Central memory CD8-positive, alpha-beta T cell (primary cell): ENCODE results near the gene LRRC26.

Source experiments
- ATAC-seq: fragments of 150-1000 bp; cut with Tn5 transposase; replicated peaks from 2 replicates; pipeline ENCODE4 v1.10.0; 2022; ENCODE audit warnings: mild to moderate bottlenecking, moderate FRiP score, moderate number of reproducible peaks; ENCODE audit not compliant: poor library complexity, severe bottlenecking; ENCODE audit errors: extremely low read depth
- DNase-seq, 2 donors: peaks; one replicate each; pipeline ENCODE4 v3.0.0; 2021; ENCODE audit warnings: low spot score in 2 of 2
- H3K27ac Mint-ChIP-seq: one replicate; pipeline ENCODE4 v1.8.0; 2022; ENCODE audit warnings: low read depth, mild to moderate bottlenecking, moderate library complexity, mixed read lengths
- H3K27me3 Mint-ChIP-seq: one replicate; pipeline ENCODE4 v1.8.0; 2022; ENCODE audit warnings: mixed read lengths
- H3K36me3 Mint-ChIP-seq: one replicate; pipeline ENCODE4 v1.8.0; 2022; ENCODE audit warnings: mild to moderate bottlenecking, moderate library complexity, mixed read lengths; ENCODE audit not compliant: insufficient read depth
- H3K4me1 Mint-ChIP-seq: one replicate; pipeline ENCODE4 v1.8.0; 2022; ENCODE audit warnings: mixed read lengths
- H3K4me3 Mint-ChIP-seq: one replicate; pipeline ENCODE4 v1.8.0; 2022; ENCODE audit warnings: mild to moderate bottlenecking, moderate library complexity, mixed read lengths
- H3K9me3 Mint-ChIP-seq: one replicate; pipeline ENCODE4 v1.8.0; 2022; ENCODE audit warnings: mixed read lengths

Gene LRRC26

DNA sequence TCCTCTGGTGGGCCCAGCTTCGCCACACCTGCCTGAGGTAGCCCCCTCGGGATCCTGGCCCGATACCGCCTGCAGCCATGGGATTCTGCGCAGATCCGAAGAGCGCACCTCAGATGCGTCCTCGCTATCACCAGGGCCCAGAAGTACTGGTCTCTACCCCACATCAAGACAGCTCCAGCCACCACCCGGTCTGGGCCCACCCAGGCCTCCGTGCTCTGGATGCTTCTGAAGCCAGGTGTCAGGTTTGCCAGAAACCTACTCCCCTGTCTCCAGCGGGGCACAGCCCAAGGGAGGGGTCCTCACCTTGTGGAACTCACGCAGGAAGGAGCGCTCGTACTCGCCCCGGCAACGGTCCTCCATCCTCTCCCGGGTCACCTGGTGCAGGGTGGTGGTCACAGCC, 16.1 kb upstream of the LRRC26 start:
- peaks cover 27% of the 10 kb centered on the region for H3K4me1 Mint-ChIP-seq
- H3K9me3 Mint-ChIP-seq = no peaks in the 10 kb centered on the region
- peaks cover 24% of the 10 kb centered on the region for H3K36me3 Mint-ChIP-seq
- no peak overlapping the region for H3K27ac Mint-ChIP-seq
- no peaks in the 10 kb centered on the region for H3K27me3 Mint-ChIP-seq
- DNase-seq = no peak
- ATAC-seq = no peak
- H3K4me3 Mint-ChIP-seq = no peak overlapping the region

DNA sequence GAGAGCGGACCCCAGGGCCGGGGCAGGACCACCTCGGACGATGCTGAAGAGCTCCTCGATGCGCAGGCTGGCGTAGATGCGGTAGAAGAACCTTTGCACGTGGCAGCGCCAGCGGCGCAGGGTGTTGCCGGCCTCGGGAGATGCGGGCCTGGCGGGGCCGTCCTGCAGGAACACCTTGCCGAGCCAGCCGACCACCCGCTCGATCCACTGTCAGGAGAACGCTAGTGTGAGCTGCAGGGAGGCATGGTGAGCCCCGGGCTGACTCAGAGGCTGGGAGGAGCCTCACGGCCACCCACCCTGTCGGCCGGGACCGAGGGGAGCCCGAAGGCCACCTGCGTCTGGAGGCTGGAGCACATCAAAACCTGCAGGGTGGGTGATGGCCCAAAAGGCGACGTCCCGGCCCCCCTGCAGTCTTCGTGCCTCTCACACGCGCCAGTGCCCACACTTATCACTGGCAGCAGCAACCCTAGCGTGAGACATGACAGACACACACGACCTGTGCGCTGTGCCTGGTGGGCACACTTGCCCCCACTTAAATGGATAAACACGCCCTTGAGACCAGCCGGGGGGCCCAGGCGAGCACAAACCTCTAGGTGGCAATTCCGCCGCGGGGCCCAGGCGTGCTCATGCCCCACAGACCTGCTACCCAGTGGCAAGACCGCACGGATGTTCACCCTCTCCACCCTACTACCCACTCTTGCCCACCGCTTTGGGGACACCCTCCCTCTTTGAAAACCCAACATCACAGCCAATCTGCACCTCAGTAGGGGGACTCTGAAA, 15.2 kb upstream of the LRRC26 start:
- Mint-ChIP-seq H3K9me3 (no peaks in the 10 kb centered on the region), H3K27me3 (no peaks in the 10 kb centered on the region), H3K4me1 (peaks cover 27% of the 10 kb centered on the region), H3K27ac (no peak overlapping the region), H3K4me3 (peak overlapping the region; percentile 13), H3K36me3 (peaks cover 25% of the 10 kb centered on the region)
- ATAC-seq = no peak
- DNase-seq = no peak

DNA sequence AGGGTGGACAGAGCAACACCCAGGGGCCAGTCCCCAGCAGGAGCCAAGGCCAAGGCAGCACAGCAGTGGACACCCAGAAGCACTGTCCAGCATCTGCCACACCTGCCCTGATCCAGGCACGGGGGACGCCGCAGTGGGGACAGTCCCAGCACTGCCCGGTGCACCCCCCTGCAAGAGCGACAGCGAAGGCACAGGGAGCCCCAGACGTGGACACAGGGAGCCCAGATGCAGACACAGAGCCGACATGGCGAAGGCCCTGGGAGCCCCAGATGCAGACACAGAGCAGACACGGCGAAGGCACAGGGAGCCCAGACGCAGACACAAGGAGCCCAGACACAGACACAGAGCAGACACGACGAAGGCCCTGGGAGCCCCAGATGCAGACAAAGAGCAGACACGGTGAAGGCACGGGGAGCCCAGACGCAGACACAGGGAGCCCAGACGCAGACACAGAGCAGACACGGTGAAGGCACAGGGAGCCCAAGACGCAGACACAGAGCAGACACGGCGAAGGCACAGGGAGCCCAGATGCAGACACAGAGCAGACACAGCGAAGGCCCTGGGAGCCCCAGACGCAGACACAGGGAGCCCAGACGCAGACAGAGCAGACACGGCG, 14.2 kb upstream of the LRRC26 start:
- Mint-ChIP-seq H3K27ac (peak overlapping the region; percentile 44), H3K4me3 (peak overlapping the region; percentile 13), H3K27me3 (no peaks in the 10 kb centered on the region), H3K4me1 (peaks cover 22% of the 10 kb centered on the region), H3K9me3 (no peaks in the 10 kb centered on the region), H3K36me3 (peaks cover 26% of the 10 kb centered on the region)
- DNase-seq (no peak), ATAC-seq (no peak)

DNA sequence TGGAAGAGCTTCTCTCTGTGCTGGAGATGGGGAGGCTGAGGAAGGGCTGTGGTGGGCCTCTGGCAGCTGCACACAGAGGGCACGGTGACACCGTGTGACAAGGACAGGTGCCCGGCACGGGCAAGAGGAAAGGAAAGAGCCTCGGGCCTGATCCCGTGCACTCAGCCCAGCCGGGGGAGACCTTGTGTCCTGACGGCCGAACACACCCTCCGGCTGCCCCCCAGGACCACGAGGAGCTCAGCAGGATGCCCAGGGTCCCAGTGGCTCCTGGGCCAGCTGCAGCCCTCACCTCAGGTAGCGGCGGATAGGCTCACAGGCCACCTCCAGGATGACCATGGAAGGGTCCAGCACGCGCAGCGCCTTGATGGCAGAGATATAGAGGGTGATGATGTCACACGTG, 13.0 kb upstream of the LRRC26 start:
- DNase-seq = no peak
- H3K27ac Mint-ChIP-seq = no peak overlapping the region
- no peaks in the 10 kb centered on the region for H3K9me3 Mint-ChIP-seq
- H3K4me3 Mint-ChIP-seq = no peak overlapping the region
- peaks cover 22% of the 10 kb centered on the region for H3K36me3 Mint-ChIP-seq
- H3K4me1 Mint-ChIP-seq = peaks cover 18% of the 10 kb centered on the region
- ATAC-seq = no peak
- no peaks in the 10 kb centered on the region for H3K27me3 Mint-ChIP-seq

DNA sequence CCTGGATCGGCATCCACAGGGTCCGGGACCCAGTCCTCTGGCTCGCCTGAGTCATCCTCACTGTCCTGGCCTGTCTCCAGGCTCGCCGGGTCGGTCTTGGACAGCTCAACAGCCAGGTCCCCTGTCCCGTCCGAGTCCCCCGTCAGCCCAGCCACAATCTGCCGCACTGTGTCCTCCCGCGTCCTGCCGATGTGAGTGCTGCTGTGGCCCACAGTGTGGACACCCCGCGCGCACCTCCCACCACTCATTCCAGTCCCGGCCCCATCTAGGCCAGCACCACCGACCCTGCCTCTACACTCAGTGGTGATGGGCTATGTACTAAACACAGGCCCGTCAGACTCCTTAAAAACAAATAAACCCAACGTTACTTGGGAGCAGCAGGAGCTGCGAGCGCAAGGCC, 11.8 kb upstream of the LRRC26 start:
- no peaks in the 10 kb centered on the region for H3K9me3 Mint-ChIP-seq
- ATAC-seq (no peak), DNase-seq (no peak)
- H3K27me3 Mint-ChIP-seq = no peaks in the 10 kb centered on the region
- H3K36me3 Mint-ChIP-seq = peaks cover 25% of the 10 kb centered on the region
- H3K4me1 Mint-ChIP-seq = peaks cover 10% of the 10 kb centered on the region
- H3K27ac Mint-ChIP-seq = peak overlapping the region; percentile 38
- H3K4me3 Mint-ChIP-seq = no peak overlapping the region

DNA sequence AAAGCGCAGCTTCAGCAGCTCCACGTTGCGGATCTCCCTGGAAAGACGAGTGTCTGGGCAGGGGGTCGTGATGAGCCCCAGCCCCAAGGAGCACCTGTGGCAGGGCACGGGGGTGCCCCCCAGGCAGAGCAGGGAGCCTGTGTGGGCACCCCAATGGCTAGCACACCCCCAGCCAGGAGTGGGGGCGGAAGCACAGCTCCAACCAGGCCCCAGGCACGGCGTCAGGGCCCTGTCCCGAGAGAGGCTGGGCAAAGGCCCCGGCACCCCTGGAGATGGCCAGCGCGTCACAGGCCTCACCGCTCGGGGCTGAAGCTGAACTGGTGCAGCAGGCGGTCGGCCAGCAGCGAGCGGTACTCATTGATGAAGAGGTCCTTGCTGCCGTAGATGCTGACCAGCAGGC, 10.6 kb upstream of the LRRC26 start:
- H3K4me3 Mint-ChIP-seq = no peak overlapping the region
- H3K36me3 Mint-ChIP-seq = peaks cover 27% of the 10 kb centered on the region
- ATAC-seq = no peak
- no peaks in the 10 kb centered on the region for H3K9me3 Mint-ChIP-seq
- no peak overlapping the region for H3K27ac Mint-ChIP-seq
- H3K4me1 Mint-ChIP-seq = peaks cover 16% of the 10 kb centered on the region
- no peak for DNase-seq
- H3K27me3 Mint-ChIP-seq = no peaks in the 10 kb centered on the region

DNA sequence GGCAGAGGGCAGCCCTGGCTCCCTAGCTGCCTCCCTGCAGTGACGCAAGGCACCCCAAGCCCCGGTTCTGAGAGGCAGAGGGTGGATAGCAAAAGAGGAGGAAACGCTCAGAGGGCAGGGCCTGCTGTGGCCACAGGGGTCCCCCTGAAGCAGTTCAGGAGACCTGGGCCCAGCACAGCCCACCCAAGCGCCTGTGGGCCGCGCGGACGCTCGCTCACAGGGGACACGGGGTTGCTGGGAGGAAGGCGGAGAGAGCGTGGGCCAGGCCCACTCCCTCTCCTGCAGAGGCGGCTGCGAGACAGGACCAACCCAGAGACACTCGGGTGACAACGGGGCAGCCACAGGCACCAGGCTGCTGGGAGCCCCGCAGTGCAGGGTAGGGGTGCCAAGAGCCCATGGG, 9.9 kb upstream of the LRRC26 start:
- Mint-ChIP-seq H3K4me1 (peaks cover 16% of the 10 kb centered on the region), H3K9me3 (no peaks in the 10 kb centered on the region), H3K27me3 (no peaks in the 10 kb centered on the region), H3K36me3 (peaks cover 27% of the 10 kb centered on the region), H3K27ac (peak overlapping the region; percentile 46), H3K4me3 (peak overlapping the region; percentile 34)
- ATAC-seq = no peak
- no peak for DNase-seq

DNA sequence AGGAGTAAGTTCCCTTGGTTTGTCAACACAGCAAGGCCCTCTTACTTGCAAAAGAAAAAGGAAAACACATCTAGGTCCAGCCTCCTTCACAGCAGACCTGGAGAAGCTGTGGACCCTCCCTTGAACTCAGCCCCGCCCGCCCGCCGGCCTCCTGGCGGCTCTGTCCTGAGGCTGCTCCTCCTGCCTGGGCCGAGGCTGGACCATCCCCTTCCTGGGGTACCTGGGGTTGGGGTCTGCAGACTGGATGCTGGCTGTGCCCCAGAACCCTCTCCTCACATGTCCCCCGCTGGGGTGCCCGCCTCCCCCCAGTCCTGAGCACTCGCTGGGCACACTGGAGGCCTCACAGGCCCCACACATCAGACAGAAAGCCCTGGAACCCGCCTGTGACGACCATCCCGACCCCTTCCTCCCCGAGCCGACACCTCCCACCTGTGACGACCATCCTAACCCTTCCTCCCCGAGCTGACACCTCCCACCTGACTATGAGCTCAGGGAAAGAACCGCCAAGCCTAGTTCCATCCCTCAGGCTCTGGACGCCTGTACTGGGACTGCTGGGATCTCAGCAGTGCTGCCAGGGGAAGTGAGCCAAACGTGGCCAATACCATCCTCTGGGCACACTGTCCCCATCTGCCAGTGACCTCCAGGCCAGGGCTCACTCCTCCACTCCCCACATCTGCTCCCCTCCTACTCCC, 9.2 kb upstream of the LRRC26 start:
- Mint-ChIP-seq H3K36me3 (peaks cover 27% of the 10 kb centered on the region), H3K9me3 (no peaks in the 10 kb centered on the region), H3K27ac (peak overlapping the region; percentile 46), H3K27me3 (no peaks in the 10 kb centered on the region), H3K4me3 (peak overlapping the region; percentile 34), H3K4me1 (peaks cover 10% of the 10 kb centered on the region)
- DNase-seq = no peak
- no peak for ATAC-seq

DNA sequence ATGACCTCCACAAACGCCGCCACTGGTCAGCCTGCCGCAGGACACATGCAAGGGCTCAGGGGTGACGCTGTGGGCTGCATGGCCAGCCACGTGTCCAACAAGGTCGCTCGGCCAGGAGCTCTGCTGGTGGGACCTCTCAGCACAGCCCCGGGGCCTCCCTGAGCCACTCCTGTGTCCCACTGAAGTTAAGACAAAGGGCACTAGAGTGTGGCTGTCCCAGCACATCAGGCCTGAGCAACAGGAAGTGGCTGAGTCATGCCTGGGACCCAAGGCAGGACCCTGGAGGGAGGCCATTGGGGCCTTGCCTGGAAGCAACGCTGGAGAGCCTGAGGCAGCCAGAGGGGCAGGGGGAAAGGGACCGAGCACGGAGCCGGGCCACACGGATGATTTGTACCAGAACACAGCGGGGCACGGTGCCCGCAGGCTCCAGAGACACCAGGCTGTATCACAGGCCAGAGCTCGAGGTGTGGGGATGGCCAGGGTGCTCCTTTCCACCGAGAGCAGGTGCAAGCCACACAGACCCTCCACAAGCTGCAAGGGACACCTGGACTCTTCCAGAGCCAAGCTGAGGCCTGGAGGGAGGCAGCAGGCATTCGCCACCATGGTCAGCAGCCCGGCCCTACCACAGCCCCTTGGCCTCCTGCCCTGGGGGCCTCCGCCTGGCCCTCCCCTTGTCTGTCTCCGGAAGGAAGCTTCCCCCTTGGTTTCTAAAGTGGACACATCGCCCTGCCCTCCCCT, 8.5 kb upstream of the LRRC26 start:
- DNase-seq (no peak), ATAC-seq (no peak)
- H3K4me1 Mint-ChIP-seq = peaks cover 7% of the 10 kb centered on the region
- H3K27ac Mint-ChIP-seq = no peak overlapping the region
- peaks cover 26% of the 10 kb centered on the region for H3K36me3 Mint-ChIP-seq
- H3K4me3 Mint-ChIP-seq = no peak overlapping the region
- H3K9me3 Mint-ChIP-seq = no peaks in the 10 kb centered on the region
- no peaks in the 10 kb centered on the region for H3K27me3 Mint-ChIP-seq

DNA sequence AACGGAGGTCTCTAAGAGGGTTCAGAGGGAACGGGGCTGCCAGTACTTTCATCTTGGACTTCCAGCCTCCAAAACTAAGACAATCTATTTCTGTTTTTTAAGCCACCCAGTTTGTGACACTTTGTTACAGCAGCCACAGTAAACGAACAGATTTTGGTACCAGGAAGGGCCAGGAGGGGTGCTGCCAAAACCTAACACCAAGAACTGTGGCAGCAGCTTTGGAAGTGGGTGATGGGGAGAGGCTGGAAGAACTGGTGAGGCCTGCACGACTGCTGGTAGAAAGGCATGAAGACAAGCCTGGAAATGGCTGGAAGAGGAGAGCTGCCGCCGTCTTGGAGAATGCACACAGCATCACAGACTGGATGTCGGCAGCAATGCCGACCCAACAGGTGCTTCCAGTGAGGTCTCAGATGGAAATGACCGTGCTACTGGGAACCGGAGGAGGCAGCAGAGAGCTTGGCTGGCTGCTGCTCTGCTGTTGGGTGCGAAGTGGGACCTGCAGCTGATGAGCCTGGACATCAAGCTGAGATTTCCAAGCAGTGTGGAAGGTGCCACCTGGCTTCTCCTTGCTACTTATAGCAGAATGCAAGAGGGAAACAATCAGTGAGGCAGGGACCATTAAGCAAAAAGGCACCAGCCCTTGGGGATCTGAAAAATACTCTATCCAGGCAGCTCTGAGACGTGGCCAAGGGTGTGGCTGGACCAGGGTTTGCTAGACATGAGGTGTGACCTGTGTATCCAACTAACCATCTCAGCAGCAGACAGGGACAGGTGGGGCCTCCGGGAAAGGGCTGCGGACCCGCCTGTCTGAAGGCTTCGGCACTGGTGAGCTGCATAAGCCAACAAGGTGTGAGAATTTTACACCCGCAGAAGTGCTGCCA, 6.7 kb upstream of the LRRC26 start:
- peaks cover 20% of the 10 kb centered on the region for H3K36me3 Mint-ChIP-seq
- DNase-seq (no peak), ATAC-seq (no peak)
- H3K9me3 Mint-ChIP-seq = no peaks in the 10 kb centered on the region
- peaks cover 7% of the 10 kb centered on the region for H3K4me1 Mint-ChIP-seq
- no peak overlapping the region for H3K4me3 Mint-ChIP-seq
- H3K27ac Mint-ChIP-seq = peak overlapping the region; percentile 70
- H3K27me3 Mint-ChIP-seq = no peaks in the 10 kb centered on the region

DNA sequence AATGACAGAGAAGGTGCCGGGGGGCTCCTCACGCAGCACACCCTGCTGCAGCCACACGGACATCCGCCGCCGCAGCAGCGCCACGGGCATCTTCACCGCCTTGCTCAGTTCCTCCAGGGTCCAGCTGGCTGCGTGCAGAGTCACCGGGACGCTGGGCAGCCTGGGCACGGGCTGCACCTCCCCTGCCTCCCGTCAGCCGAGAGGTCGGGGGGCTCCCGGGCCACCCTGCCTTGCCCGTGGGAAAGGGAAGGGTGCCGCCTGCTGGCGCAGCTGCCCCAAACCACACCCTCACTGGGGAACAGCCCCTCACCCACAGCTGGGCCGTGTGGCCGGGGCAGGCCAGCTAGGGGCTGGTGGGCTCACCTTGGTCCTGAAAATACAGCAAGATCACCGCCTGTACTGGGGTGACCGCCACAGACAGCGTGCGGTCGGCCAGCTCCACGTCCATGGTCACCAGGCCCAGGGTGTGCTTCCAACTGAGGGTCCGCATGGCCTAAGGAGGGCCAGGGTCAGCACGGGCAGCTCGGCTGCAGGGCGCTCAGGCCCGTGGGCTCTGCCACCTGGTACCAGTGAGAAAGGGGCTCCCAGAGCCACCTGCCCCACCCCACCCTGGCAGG, 5.6 kb upstream of the LRRC26 start:
- H3K27me3 Mint-ChIP-seq = peaks cover 5% of the 10 kb centered on the region
- peaks cover 20% of the 10 kb centered on the region for H3K36me3 Mint-ChIP-seq
- H3K4me3 Mint-ChIP-seq = no peak overlapping the region
- no peaks in the 10 kb centered on the region for H3K9me3 Mint-ChIP-seq
- DNase-seq (no peak), ATAC-seq (no peak)
- no peak overlapping the region for H3K27ac Mint-ChIP-seq
- peaks cover 7% of the 10 kb centered on the region for H3K4me1 Mint-ChIP-seq
